Measurements from ENCODE around the gene MPZL1. TPM values are rescaled to one million over a fixed set of nuclear protein-coding genes. Genes with fewer than 3 reads are reported as not detected.

Gene MPZL1
- total and polyA plus RNA-seq, 4 experiments from 2014 or later = 5.4 to 15.8 (median 7.9) TPM

- no peak overlapping the region for H3K27ac Mint-ChIP-seq
- no peaks in the 10 kb centered on the region for H3K4me1 ChIP-seq (ENCODE audit: insufficient read depth, low read length)
- H3K36me3 ChIP-seq (ENCODE audit: insufficient read depth, low read length) = no peaks in the 10 kb centered on the region
- ChIA-PET POLR2A (ENCODE audit: partially characterized antibody) (no interaction called here), CTCF (ENCODE audit: partially characterized antibody) (no interaction called here)
- H3K4me1 Mint-ChIP-seq = no peaks in the 10 kb centered on the region
- H3K27me3 Mint-ChIP-seq = peaks cover 6 to 9% of the 10 kb centered on the region in 2 donors
- H3K27me3 ChIP-seq (ENCODE audit: insufficient read depth, low read length) = no peaks in the 10 kb centered on the region
- no peak overlapping the region for H3K4me3 Mint-ChIP-seq
- no peaks in the 10 kb centered on the region for H3K36me3 Mint-ChIP-seq
- no peaks in the 10 kb centered on the region for H3K9me3 Mint-ChIP-seq
- no peaks in the 10 kb centered on the region for H3K9me3 ChIP-seq (ENCODE audit: control insufficient read depth in 1 of 2, low read length in 2 of 2)
- no peak overlapping the region for H3K4me3 ChIP-seq (ENCODE audit: low read length in 2 of 2)
- intact Hi-C loops (cut with micrococcal nuclease) = no loop called here
- DNase-seq = no peak
- no peak overlapping the region for H3K27ac ChIP-seq (ENCODE audit: low read depth, low read length)
Measured at GRCh38 chr1:167833904-167834303, 112.1 kb downstream of the MPZL1 start.

- peaks cover 7 to 10% of the 10 kb centered on the region in 2 donors for H3K27me3 Mint-ChIP-seq
- no peaks in the 10 kb centered on the region for H3K4me1 Mint-ChIP-seq
- Histone ChIP-seq H3K36me3 (ENCODE audit: insufficient read depth, low read length) (no peaks in the 10 kb centered on the region), H3K27me3 (ENCODE audit: insufficient read depth, low read length) (no peaks in the 10 kb centered on the region), H3K4me3 (ENCODE audit: low read length in 2 of 2) (no peak overlapping the region), H3K9me3 (ENCODE audit: control insufficient read depth in 1 of 2, low read length in 2 of 2) (no peaks in the 10 kb centered on the region), H3K4me1 (ENCODE audit: insufficient read depth, low read length) (no peaks in the 10 kb centered on the region), H3K27ac (ENCODE audit: low read depth, low read length) (no peak overlapping the region)
- intact Hi-C loops (cut with micrococcal nuclease) = no loop called here
- DNase-seq = no peak
- H3K9me3 Mint-ChIP-seq = no peaks in the 10 kb centered on the region
- POLR2A ChIA-PET (ENCODE audit: partially characterized antibody) = no interaction called here
- H3K4me3 Mint-ChIP-seq = no peak overlapping the region
- H3K27ac Mint-ChIP-seq = no peak overlapping the region
- H3K36me3 Mint-ChIP-seq = no peaks in the 10 kb centered on the region
- CTCF ChIA-PET (ENCODE audit: partially characterized antibody) = no interaction called here
Measured at GRCh38 chr1:167836197-167836596, 114.4 kb downstream of the MPZL1 start.

GRCh38 chr1:167837326-167837725, 115.5 kb downstream of the MPZL1 start:
- Histone ChIP-seq H3K4me1 (ENCODE audit: insufficient read depth, low read length) (no peaks in the 10 kb centered on the region), H3K4me3 (ENCODE audit: low read length in 2 of 2) (no peak overlapping the region), H3K9me3 (ENCODE audit: control insufficient read depth in 1 of 2, low read length in 2 of 2) (no peaks in the 10 kb centered on the region), H3K27ac (ENCODE audit: low read depth, low read length) (no peak overlapping the region), H3K27me3 (ENCODE audit: insufficient read depth, low read length) (no peaks in the 10 kb centered on the region), H3K36me3 (ENCODE audit: insufficient read depth, low read length) (no peaks in the 10 kb centered on the region)
- H3K36me3 Mint-ChIP-seq = no peaks in the 10 kb centered on the region
- CTCF ChIA-PET (ENCODE audit: partially characterized antibody) = no interaction called here
- H3K4me1 Mint-ChIP-seq = no peaks in the 10 kb centered on the region
- intact Hi-C loops (cut with micrococcal nuclease) = no loop called here
- H3K9me3 Mint-ChIP-seq = no peaks in the 10 kb centered on the region
- POLR2A ChIA-PET (ENCODE audit: partially characterized antibody) = no interaction called here
- peaks cover 7 to 11% of the 10 kb centered on the region in 2 donors for H3K27me3 Mint-ChIP-seq
- no peak overlapping the region for H3K4me3 Mint-ChIP-seq
- H3K27ac Mint-ChIP-seq = no peak overlapping the region
- DNase-seq = no peak

GRCh38 chr1:167839009-167839408, 117.2 kb downstream of the MPZL1 start:
- Mint-ChIP-seq H3K9me3 (no peaks in the 10 kb centered on the region), H3K27ac (no peak overlapping the region), H3K4me1 (no peaks in the 10 kb centered on the region), H3K36me3 (no peaks in the 10 kb centered on the region), H3K27me3 (peaks cover 8 to 11% of the 10 kb centered on the region in 2 donors), H3K4me3 (no peak overlapping the region)
- ChIA-PET CTCF (ENCODE audit: partially characterized antibody) (no interaction called here), POLR2A (ENCODE audit: partially characterized antibody) (no interaction called here)
- no peaks in the 10 kb centered on the region for H3K27me3 ChIP-seq (ENCODE audit: insufficient read depth, low read length)
- intact Hi-C loops (cut with micrococcal nuclease) = no loop called here
- no peaks in the 10 kb centered on the region for H3K36me3 ChIP-seq (ENCODE audit: insufficient read depth, low read length)
- no peak overlapping the region for H3K4me3 ChIP-seq (ENCODE audit: low read length in 2 of 2)
- DNase-seq = no peak
- H3K27ac ChIP-seq (ENCODE audit: low read depth, low read length) = no peak overlapping the region
- H3K9me3 ChIP-seq (ENCODE audit: control insufficient read depth in 1 of 2, low read length in 2 of 2) = no peaks in the 10 kb centered on the region
- no peaks in the 10 kb centered on the region for H3K4me1 ChIP-seq (ENCODE audit: insufficient read depth, low read length)

Other genes starting within 250 kb of the MPZL1 start
- gene CD247, start 203.5 kb upstream of the MPZL1 start, total RNA-seq = 100 to 1,000 TPM; 340 to 341 TPM
- gene CD247, start 203.5 kb upstream of the MPZL1 start, polyA plus RNA-seq = 100 to 1,000 TPM; 260 to 404 TPM
- 10 to 100 TPM; 21.0 to 21.7 TPM for gene CREG1, start 168.2 kb upstream of the MPZL1 start, total RNA-seq
- 10 to 100 TPM; 19.4 to 27.7 TPM for gene CREG1, start 168.2 kb upstream of the MPZL1 start, polyA plus RNA-seq
- gene RCSD1, start 91.8 kb upstream of the MPZL1 start, total RNA-seq = 100 to 1,000 TPM; 124 to 129 TPM
- 100 to 1,000 TPM; 163 to 173 TPM for gene RCSD1, start 91.8 kb upstream of the MPZL1 start, polyA plus RNA-seq
- gene ADCY10, start 192.2 kb downstream of the MPZL1 start, total RNA-seq = under 1 TPM; 0.61 to 0.96 TPM
- gene ADCY10, start 192.2 kb downstream of the MPZL1 start, polyA plus RNA-seq = not detected
- gene DCAF6, start 214.7 kb downstream of the MPZL1 start, total RNA-seq = 10 to 100 TPM; 28.3 to 29.2 TPM
- 10 to 100 TPM in 1 of 2 donors, 1 to 10 TPM in 1; 8.1 to 14.3 TPM for gene DCAF6, start 214.7 kb downstream of the MPZL1 start, polyA plus RNA-seq
- gene MPC2, start 215.1 kb downstream of the MPZL1 start, total RNA-seq = 10 to 100 TPM; 30.8 to 33.2 TPM
- gene MPC2, start 215.1 kb downstream of the MPZL1 start, polyA plus RNA-seq = 100 to 1,000 TPM in 1 of 2 donors, 10 to 100 TPM in 1; 87.7 to 123 TPM